Activated CD4-positive, CD25-positive, alpha-beta regulatory T cell (primary cell): ENCODE measurements around the gene TMEM143.
"Not testable (repeated sequence)": the region's sequence is repeated elsewhere in the genome, so short reads cannot be mapped to it uniquely, and the experiment has no call there.

Experiments used
- DNase-seq, 4 experiments: peaks; one replicate each; lab custom pipeline; 2025; lab: John Stamatoyannopoulos, UW

The TMEM143 gene

GRCh38 chr19:48363810-48364597 is at the start of gene TMEM143, which contains the start of gene SYNGR4:
TSS of gene TMEM143 (minus strand) at chr19:48363940. CDS start at chr19:48363920, 20 bp downstream.
TSS of gene SYNGR4 (plus strand) at chr19:48364367. CDS start at chr19:48365843, 1,476 bp downstream.
- DNase-seq = peak; percentile 89 to 97 (median 95)

GRCh38 chr19:48405850-48406249 is 42.1 kb upstream of the TMEM143 start:
- DNase-seq = no peak

GRCh38 chr19:48405010-48405659 is 41.4 kb upstream of the TMEM143 start:
- DNase-seq = no peak

GRCh38 chr19:48403606-48404005 is 39.9 kb upstream of the TMEM143 start:
- DNase-seq = peak in 1 of 4 experiments; percentile 18

GRCh38 chr19:48401287-48401686 is 37.5 kb upstream of the TMEM143 start:
- no peak for DNase-seq

- no peak for DNase-seq
These were observed 36.4 kb upstream of the TMEM143 start for GRCh38 chr19:48400018-48400742.

GRCh38 chr19:48398375-48399235 is 34.9 kb upstream of the TMEM143 start:
- peak; percentile 66 to 85 (median 78) for DNase-seq

- no peak for DNase-seq
These were observed 34.3 kb upstream of the TMEM143 start for GRCh38 chr19:48398102-48398374.

GRCh38 chr19:48397263-48398101 is 33.7 kb upstream of the TMEM143 start:
- no peak for DNase-seq

GRCh38 chr19:48396824-48397176 is 33.1 kb upstream of the TMEM143 start:
- no peak for DNase-seq

- DNase-seq = no peak
These were observed 32.5 kb upstream of the TMEM143 start for GRCh38 chr19:48396016-48396823.

GRCh38 chr19:48395499-48395898 is 31.8 kb upstream of the TMEM143 start:
- DNase-seq = no peak

- no peak for DNase-seq
These were observed 31.4 kb upstream of the TMEM143 start for GRCh38 chr19:48395170-48395455.

- no peak for DNase-seq
These were observed 30.8 kb upstream of the TMEM143 start for GRCh38 chr19:48394331-48395169.

GRCh38 chr19:48393559-48394330 is 30.0 kb upstream of the TMEM143 start, which contains the start of gene GRIN2D:
TSS of gene GRIN2D (plus strand) at chr19:48393668. CDS start at chr19:48398393, 4,725 bp downstream.
- no peak for DNase-seq

GRCh38 chr19:48392860-48393558 is 29.3 kb upstream of the TMEM143 start:
- no peak for DNase-seq

- DNase-seq = not testable (repeated sequence)
These were observed 28.2 kb upstream of the TMEM143 start for GRCh38 chr19:48392006-48392344.
